ENCODE measurements around the gene VPS8. TPM values are rescaled to one million over a fixed set of nuclear protein-coding genes. Genes with fewer than 3 reads are reported as not detected.

VPS8 gene
- total RNA-seq, 1 donor from 2014 or later, result 56.9 TPM

- Histone ChIP-seq H3K4me3 (ENCODE audit: low read depth, low read length) (no peak overlapping the region), H3K27me3 (ENCODE audit: control insufficient read depth, insufficient read depth, low read length) (no peaks in the 10 kb centered on the region), H3K36me3 (ENCODE audit: control insufficient read depth, insufficient read depth, low read length) (no peaks in the 10 kb centered on the region)
- DNase-seq (ENCODE audit: low read depth), result no peak
- TF ChIP-seq CTCF (IDR thresholded peaks at IDR 0.05; ENCODE audit: insufficient read depth, low read length, severe bottlenecking), result no peak
- FAIRE-seq, result no peak
Measured at GRCh38 chr3:185021256-185021655, 209.3 kb downstream of the VPS8 start.

- FAIRE-seq (no peak), DNase-seq (ENCODE audit: low read depth) (no peak)
- Histone ChIP-seq H3K36me3 (ENCODE audit: control insufficient read depth, insufficient read depth, low read length) (no peaks in the 10 kb centered on the region), H3K27me3 (ENCODE audit: control insufficient read depth, insufficient read depth, low read length) (no peaks in the 10 kb centered on the region), H3K4me3 (ENCODE audit: low read depth, low read length) (no peak overlapping the region)
- TF ChIP-seq CTCF (IDR thresholded peaks at IDR 0.05; ENCODE audit: insufficient read depth, low read length, severe bottlenecking), result no peak
Measured at GRCh38 chr3:185024406-185024805, 212.4 kb downstream of the VPS8 start.

GRCh38 chr3:185024966-185025365 lies 213.0 kb downstream of the VPS8 start:
- TF ChIP-seq CTCF (IDR thresholded peaks at IDR 0.05; ENCODE audit: insufficient read depth, low read length, severe bottlenecking), result no peak

GRCh38 chr3:185028121-185028520 lies 216.2 kb downstream of the VPS8 start:
- no peaks in the 10 kb centered on the region for H3K27me3 ChIP-seq (ENCODE audit: control insufficient read depth, insufficient read depth, low read length)
- FAIRE-seq, result no peak
- H3K36me3 ChIP-seq (ENCODE audit: control insufficient read depth, insufficient read depth, low read length), result no peaks in the 10 kb centered on the region
- TF ChIP-seq CTCF (IDR thresholded peaks at IDR 0.05; ENCODE audit: insufficient read depth, low read length, severe bottlenecking), result no peak
- no peak for DNase-seq (ENCODE audit: low read depth)
- no peak overlapping the region for H3K4me3 ChIP-seq (ENCODE audit: low read depth, low read length)

More at GRCh38 chr3:185024966-185025365, 213.0 kb downstream of the VPS8 start:
- H3K4me3 ChIP-seq (ENCODE audit: low read depth, low read length), result no peak overlapping the region
- H3K27me3 ChIP-seq (ENCODE audit: control insufficient read depth, insufficient read depth, low read length), result no peaks in the 10 kb centered on the region
- H3K36me3 ChIP-seq (ENCODE audit: control insufficient read depth, insufficient read depth, low read length), result no peaks in the 10 kb centered on the region
- FAIRE-seq (no peak), DNase-seq (ENCODE audit: low read depth) (no peak)

- H3K36me3 ChIP-seq (ENCODE audit: control insufficient read depth, insufficient read depth, low read length), result no peaks in the 10 kb centered on the region
- no peaks in the 10 kb centered on the region for H3K27me3 ChIP-seq (ENCODE audit: control insufficient read depth, insufficient read depth, low read length)
- FAIRE-seq (no peak), DNase-seq (ENCODE audit: low read depth) (no peak)
- H3K4me3 ChIP-seq (ENCODE audit: low read depth, low read length), result no peak overlapping the region
- TF ChIP-seq CTCF (IDR thresholded peaks at IDR 0.05; ENCODE audit: insufficient read depth, low read length, severe bottlenecking), result no peak
Measured at GRCh38 chr3:185029086-185029485, 217.1 kb downstream of the VPS8 start.

- no peak overlapping the region for H3K4me3 ChIP-seq (ENCODE audit: low read depth, low read length)
- FAIRE-seq (no peak), DNase-seq (ENCODE audit: low read depth) (no peak)
- no peak for TF ChIP-seq CTCF (IDR thresholded peaks at IDR 0.05; ENCODE audit: insufficient read depth, low read length, severe bottlenecking)
- H3K27me3 ChIP-seq (ENCODE audit: control insufficient read depth, insufficient read depth, low read length), result no peaks in the 10 kb centered on the region
- no peaks in the 10 kb centered on the region for H3K36me3 ChIP-seq (ENCODE audit: control insufficient read depth, insufficient read depth, low read length)
Measured at GRCh38 chr3:185030399-185030798, 218.4 kb downstream of the VPS8 start.
